ENCODE data around the gene FTL. TPM values are rescaled to one million over a fixed set of nuclear protein-coding genes. Genes with fewer than 3 reads are reported as not detected.
"Not testable (repeated sequence)": the region's sequence is repeated elsewhere in the genome, so short reads cannot be mapped to it uniquely, and the experiment has no call there.

Gene FTL
- 3,050 TPM for polyA plus RNA-seq (2013, experiment 1 of 2)
- polyA plus RNA-seq (2013, experiment 2 of 2), result 2,468 TPM

DNA sequence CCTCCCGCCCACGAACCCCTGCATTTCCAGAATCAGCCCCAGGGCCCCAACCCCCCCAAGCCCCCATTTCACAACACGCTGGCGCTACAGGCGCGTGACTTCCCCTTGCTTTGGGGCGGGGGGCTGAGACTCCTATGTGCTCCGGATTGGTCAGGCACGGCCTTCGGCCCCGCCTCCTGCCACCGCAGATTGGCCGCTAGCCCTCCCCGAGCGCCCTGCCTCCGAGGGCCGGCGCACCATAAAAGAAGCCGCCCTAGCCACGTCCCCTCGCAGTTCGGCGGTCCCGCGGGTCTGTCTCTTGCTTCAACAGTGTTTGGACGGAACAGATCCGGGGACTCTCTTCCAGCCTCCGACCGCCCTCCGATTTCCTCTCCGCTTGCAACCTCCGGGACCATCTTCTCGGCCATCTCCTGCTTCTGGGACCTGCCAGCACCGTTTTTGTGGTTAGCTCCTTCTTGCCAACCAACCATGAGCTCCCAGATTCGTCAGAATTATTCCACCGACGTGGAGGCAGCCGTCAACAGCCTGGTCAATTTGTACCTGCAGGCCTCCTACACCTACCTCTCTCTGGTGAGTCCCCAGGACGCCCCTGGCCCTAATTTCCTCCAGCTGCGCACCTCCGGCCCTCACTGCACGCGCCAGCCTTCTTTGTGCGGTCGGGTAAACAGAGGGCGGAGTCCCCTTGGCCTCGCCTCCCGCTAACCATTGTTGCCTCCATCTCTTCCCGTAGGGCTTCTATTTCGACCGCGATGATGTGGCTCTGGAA lies at the start of gene FTL:
FTL (plus strand) TSS at position 270 of the 766 bp plus-strand sequence; CDS start at position 469, 199 bp downstream.
- Histone ChIP-seq H3K4me1 (ENCODE audit: control insufficient read depth, insufficient read depth, low read length, poor library complexity, severe bottlenecking) (peaks cover 25% of the 10 kb centered on the region), H3K27ac (ENCODE audit: low read depth, low read length, severe bottlenecking) (peak within 1 kb of the TSS; percentile 97), H3K4me3 (ENCODE audit: extremely low read depth, insufficient read depth, low read length, poor library complexity, severe bottlenecking) (peak within 1 kb of the TSS; percentile 90), H3K36me3 (ENCODE audit: control insufficient read depth, insufficient read depth, low read length) (peaks cover 52% of the 10 kb centered on the region), H3K9me3 (ENCODE audit: control insufficient read depth, low read length) (no peaks in the 10 kb centered on the region)
- WGBS, 2 experiments (ENCODE audit: insufficient coverage in 2 of 2), result 0% methylated on average over 31 to 46 of the region's 52 CpGs

DNA sequence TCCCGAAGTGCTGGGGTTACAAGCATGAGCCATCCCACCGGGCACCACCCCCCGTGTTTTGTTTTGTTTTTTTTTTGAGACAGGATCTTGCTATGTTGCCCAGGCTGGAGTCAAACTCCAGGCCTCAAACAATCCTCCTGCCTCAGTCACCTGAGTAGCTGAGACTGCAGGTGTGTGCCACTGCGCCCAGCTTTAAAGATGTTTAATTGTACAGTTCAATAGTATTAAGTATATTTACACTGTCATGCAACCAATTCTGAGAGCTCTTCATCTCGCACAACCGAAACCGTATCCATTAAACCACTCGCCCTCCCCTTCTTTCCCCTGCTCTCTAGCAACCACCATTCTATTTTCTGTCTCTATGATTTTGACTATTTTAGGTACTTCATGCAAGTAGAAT lies 49.4 kb upstream of the FTL start:
- no peak overlapping the region for H3K4me3 ChIP-seq (ENCODE audit: extremely low read depth, insufficient read depth, low read length, poor library complexity, severe bottlenecking)
- no peaks in the 10 kb centered on the region for H3K9me3 ChIP-seq (ENCODE audit: control insufficient read depth, low read length)
- peaks cover 80% of the 10 kb centered on the region for H3K36me3 ChIP-seq (ENCODE audit: control insufficient read depth, insufficient read depth, low read length)
- no peak overlapping the region for H3K27ac ChIP-seq (ENCODE audit: low read depth, low read length, severe bottlenecking)
- H3K4me1 ChIP-seq (ENCODE audit: control insufficient read depth, insufficient read depth, low read length, poor library complexity, severe bottlenecking), result no peaks in the 10 kb centered on the region
- 50 to 84% methylated on average over 1 to 7 of the region's 8 CpGs for WGBS, 2 experiments (ENCODE audit: insufficient coverage in 2 of 2)

DNA sequence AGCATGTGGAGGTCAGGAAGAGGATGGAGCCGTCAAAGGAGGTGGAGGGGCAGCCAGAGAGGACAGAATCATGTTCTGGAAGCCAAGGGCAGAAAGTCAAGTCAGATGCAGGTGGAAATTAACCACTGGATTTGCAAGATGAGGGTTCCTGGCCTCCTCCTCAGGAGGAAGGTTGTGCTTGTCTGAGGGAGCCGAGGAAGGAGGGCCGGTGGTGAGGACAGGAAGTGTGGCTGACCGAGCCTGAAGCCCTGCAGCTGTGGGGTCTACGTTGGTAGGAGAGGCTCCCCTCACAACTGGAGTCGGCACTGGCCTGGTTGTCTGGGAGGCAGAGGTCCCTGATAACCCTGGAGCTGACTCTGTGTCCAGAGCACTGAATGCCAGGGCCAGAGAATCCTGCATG lies 47.0 kb upstream of the FTL start:
- H3K27ac ChIP-seq (ENCODE audit: low read depth, low read length, severe bottlenecking), result no peak overlapping the region
- no peaks in the 10 kb centered on the region for H3K9me3 ChIP-seq (ENCODE audit: control insufficient read depth, low read length)
- H3K36me3 ChIP-seq (ENCODE audit: control insufficient read depth, insufficient read depth, low read length), result peaks cover 73% of the 10 kb centered on the region
- H3K4me3 ChIP-seq (ENCODE audit: extremely low read depth, insufficient read depth, low read length, poor library complexity, severe bottlenecking), result no peak overlapping the region
- no peaks in the 10 kb centered on the region for H3K4me1 ChIP-seq (ENCODE audit: control insufficient read depth, insufficient read depth, low read length, poor library complexity, severe bottlenecking)
- WGBS, 2 experiments (ENCODE audit: insufficient coverage in 2 of 2), result 97 to 98% methylated on average over 6 of the region's 6 CpGs

DNA sequence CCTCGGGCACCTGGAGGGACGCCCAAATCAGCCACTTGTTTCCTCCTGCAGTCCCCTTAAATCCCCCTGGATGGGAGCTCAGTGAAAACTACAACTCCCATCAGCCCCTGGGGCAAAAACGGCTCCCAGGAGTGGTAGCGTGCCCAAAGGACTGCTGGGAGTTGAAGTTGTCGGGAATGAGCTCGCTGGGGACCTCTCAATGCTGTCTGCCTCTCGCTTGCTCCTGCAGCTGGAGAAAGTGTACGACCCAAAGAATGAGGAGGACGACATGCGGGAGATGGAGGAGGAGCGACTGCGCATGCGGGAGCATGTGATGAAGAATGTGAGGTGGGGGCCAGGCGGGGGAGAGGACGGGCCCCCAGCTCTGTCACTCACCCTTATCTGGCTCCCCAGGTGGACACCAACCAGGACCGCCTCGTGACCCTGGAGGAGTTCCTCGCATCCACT lies 46.3 kb upstream of the FTL start:
- Histone ChIP-seq H3K27ac (ENCODE audit: low read depth, low read length, severe bottlenecking) (no peak overlapping the region), H3K4me1 (ENCODE audit: control insufficient read depth, insufficient read depth, low read length, poor library complexity, severe bottlenecking) (no peaks in the 10 kb centered on the region), H3K4me3 (ENCODE audit: extremely low read depth, insufficient read depth, low read length, poor library complexity, severe bottlenecking) (no peak overlapping the region), H3K9me3 (ENCODE audit: control insufficient read depth, low read length) (no peaks in the 10 kb centered on the region), H3K36me3 (ENCODE audit: control insufficient read depth, insufficient read depth, low read length) (peaks cover 69% of the 10 kb centered on the region)
- 82 to 84% methylated on average over 10 to 18 of the region's 18 CpGs for WGBS, 2 experiments (ENCODE audit: insufficient coverage in 2 of 2)

DNA sequence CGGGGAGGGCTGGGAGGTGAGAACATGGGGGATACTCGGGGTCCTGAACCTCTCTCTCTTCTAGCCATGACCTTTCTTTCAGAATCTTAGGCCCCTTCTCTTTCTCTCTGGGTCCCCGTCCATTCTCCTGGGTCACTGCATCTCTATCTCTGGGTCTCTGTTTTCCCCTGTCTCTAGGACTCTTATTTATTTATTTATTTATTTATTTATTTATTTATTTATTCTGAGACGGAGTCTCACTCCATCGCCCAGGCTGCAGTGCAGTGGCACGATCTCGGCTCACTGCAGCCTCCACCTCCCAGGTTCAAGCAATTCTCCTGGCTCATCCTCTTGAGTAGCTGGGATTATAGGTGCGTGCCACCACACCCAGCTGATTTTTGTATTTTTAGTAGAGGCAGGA lies 45.8 kb upstream of the FTL start:
- H3K4me1 ChIP-seq (ENCODE audit: control insufficient read depth, insufficient read depth, low read length, poor library complexity, severe bottlenecking); H3K9me3 ChIP-seq (ENCODE audit: control insufficient read depth, low read length); H3K4me3 ChIP-seq (ENCODE audit: extremely low read depth, insufficient read depth, low read length, poor library complexity, severe bottlenecking); H3K27ac ChIP-seq (ENCODE audit: low read depth, low read length, severe bottlenecking): not testable (repeated sequence)
- 87 to 100% methylated on average over 2 to 3 of the region's 8 CpGs for WGBS, 2 experiments (ENCODE audit: insufficient coverage in 2 of 2)
- peaks cover 65% of the 10 kb centered on the region for H3K36me3 ChIP-seq (ENCODE audit: control insufficient read depth, insufficient read depth, low read length)

DNA sequence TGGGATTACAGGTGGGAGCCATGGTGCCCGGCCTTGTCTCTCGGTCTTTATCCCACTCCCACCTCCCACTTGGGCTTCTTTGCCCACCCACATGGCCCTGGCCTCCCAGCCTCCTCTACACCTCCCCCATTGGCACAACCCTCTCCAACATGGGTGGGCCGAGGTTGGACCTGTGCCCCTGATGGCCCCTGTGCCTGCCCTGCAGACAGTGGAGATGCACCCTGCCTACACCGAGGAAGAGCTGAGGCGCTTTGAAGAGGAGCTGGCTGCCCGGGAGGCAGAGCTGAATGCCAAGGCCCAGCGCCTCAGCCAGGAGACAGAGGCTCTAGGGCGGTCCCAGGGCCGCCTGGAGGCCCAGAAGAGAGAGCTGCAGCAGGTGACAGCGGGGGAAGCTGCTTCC lies 44.2 kb upstream of the FTL start:
- Histone ChIP-seq H3K36me3 (ENCODE audit: control insufficient read depth, insufficient read depth, low read length) (peaks cover 50% of the 10 kb centered on the region), H3K27ac (ENCODE audit: low read depth, low read length, severe bottlenecking) (no peak overlapping the region), H3K4me3 (ENCODE audit: extremely low read depth, insufficient read depth, low read length, poor library complexity, severe bottlenecking) (no peak overlapping the region), H3K9me3 (ENCODE audit: control insufficient read depth, low read length) (no peaks in the 10 kb centered on the region), H3K4me1 (ENCODE audit: control insufficient read depth, insufficient read depth, low read length, poor library complexity, severe bottlenecking) (peaks cover 9% of the 10 kb centered on the region)
- WGBS, 2 experiments (ENCODE audit: insufficient coverage in 2 of 2), result 88 to 96% methylated on average over 7 to 10 of the region's 10 CpGs

DNA sequence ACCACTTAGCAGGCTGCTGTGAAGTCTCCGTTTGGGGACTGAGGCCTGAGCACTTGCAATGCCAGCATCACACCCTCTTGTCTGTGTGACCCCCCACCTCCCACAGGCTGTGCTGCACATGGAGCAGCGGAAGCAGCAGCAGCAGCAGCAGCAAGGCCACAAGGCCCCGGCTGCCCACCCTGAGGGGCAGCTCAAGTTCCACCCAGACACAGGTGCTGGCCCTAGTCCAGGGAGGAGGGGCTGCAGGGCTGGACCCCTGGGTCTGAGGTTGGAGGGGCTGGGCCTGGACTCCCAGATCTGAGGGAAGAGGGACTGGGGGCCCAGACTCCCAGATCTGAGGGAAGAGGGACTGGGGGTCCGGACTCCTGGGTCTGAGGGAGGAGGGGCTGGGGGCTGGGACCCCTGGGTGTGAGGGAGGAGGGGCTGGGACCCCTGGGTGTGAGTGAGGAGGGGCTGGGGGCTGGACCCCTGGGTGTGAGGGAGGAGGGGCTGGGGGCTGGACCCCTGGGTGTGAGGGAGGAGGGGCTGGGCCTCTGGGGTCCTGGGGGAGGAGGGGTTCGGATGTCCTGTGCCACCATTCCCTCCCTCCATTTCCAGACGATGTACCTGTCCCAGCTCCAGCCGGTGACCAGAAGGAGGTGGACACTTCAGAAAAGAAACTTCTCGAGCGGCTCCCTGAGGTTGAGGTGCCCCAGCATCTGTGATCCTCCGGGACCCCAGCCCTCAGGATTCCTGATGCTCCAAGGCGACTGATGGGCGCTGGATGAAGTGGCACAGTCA lies 43.2 kb upstream of the FTL start:
- no peak overlapping the region for H3K4me3 ChIP-seq (ENCODE audit: extremely low read depth, insufficient read depth, low read length, poor library complexity, severe bottlenecking)
- H3K9me3 ChIP-seq (ENCODE audit: control insufficient read depth, low read length), result no peaks in the 10 kb centered on the region
- H3K4me1 ChIP-seq (ENCODE audit: control insufficient read depth, insufficient read depth, low read length, poor library complexity, severe bottlenecking), result peaks cover 9% of the 10 kb centered on the region
- WGBS, 2 experiments (ENCODE audit: insufficient coverage in 2 of 2), result 97 to 100% methylated on average over 8 of the region's 12 CpGs
- peaks cover 44% of the 10 kb centered on the region for H3K36me3 ChIP-seq (ENCODE audit: control insufficient read depth, insufficient read depth, low read length)
- no peak overlapping the region for H3K27ac ChIP-seq (ENCODE audit: low read depth, low read length, severe bottlenecking)

DNA sequence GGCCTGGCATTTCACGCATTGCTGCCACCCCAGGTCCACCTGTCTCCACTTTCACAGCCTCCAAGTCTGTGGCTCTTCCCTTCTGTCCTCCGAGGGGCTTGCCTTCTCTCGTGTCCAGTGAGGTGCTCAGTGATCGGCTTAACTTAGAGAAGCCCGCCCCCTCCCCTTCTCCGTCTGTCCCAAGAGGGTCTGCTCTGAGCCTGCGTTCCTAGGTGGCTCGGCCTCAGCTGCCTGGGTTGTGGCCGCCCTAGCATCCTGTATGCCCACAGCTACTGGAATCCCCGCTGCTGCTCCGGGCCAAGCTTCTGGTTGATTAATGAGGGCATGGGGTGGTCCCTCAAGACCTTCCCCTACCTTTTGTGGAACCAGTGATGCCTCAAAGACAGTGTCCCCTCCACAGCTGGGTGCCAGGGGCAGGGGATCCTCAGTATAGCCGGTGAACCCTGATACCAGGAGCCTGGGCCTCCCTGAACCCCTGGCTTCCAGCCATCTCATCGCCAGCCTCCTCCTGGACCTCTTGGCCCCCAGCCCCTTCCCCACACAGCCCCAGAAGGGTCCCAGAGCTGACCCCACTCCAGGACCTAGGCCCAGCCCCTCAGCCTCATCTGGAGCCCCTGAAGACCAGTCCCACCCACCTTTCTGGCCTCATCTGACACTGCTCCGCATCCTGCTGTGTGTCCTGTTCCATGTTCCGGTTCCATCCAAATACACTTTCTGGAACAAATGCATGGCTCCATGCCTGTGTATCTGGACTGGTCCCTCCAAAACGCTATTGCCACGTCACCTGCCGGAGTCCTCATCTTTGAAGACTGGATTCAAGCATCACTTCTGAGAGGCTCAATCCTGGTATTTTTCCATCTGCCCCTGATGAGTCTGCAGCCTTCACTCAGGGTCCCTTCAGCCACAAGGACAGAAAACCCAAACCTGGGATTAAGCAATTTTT lies 42.3 kb upstream of the FTL start:
- H3K9me3 ChIP-seq (ENCODE audit: control insufficient read depth, low read length), result no peaks in the 10 kb centered on the region
- peaks cover 9% of the 10 kb centered on the region for H3K4me1 ChIP-seq (ENCODE audit: control insufficient read depth, insufficient read depth, low read length, poor library complexity, severe bottlenecking)
- no peak overlapping the region for H3K4me3 ChIP-seq (ENCODE audit: extremely low read depth, insufficient read depth, low read length, poor library complexity, severe bottlenecking)
- 94 to 97% methylated on average over 14 to 16 of the region's 18 CpGs for WGBS, 2 experiments (ENCODE audit: insufficient coverage in 2 of 2)
- H3K36me3 ChIP-seq (ENCODE audit: control insufficient read depth, insufficient read depth, low read length), result peaks cover 40% of the 10 kb centered on the region
- H3K27ac ChIP-seq (ENCODE audit: low read depth, low read length, severe bottlenecking), result no peak overlapping the region

DNA sequence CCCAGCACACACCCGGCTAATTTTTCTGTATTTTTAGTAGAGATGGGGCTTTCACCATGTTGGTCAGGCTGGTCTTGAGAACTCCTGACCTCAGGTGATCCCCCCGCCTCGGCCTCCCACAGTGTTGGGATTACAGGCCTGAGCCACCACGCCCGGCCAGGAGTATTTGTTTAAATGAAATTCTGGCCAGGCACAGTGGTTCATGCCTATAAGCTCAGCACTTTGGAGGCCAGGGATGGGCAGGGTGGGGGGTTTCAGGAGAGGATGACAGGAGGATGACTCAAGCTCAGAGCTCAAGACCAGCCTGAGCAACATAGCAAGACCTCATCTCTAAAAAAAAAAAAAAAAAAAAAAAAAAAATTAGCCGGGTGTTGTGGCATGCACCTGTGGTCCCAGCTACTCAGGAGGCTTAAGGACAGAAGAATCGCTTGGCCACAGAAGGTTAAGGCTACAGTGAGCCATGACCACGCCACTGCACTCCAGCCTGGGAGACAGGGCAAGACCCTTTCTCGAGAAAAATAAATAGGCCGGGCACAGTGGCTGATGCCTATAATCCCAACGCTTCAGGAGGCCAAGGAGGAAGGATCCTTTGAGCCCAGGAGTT lies 39.8 kb upstream of the FTL start:
- WGBS, 2 experiments (ENCODE audit: insufficient coverage in 2 of 2), result 87 to 91% methylated on average over 6 to 8 of the region's 11 CpGs
- H3K27ac ChIP-seq (ENCODE audit: low read depth, low read length, severe bottlenecking), result no peak overlapping the region
- H3K4me1 ChIP-seq (ENCODE audit: control insufficient read depth, insufficient read depth, low read length, poor library complexity, severe bottlenecking), result peaks cover 9% of the 10 kb centered on the region
- H3K36me3 ChIP-seq (ENCODE audit: control insufficient read depth, insufficient read depth, low read length), result peaks cover 22% of the 10 kb centered on the region
- H3K9me3 ChIP-seq (ENCODE audit: control insufficient read depth, low read length), result no peaks in the 10 kb centered on the region
- no peak overlapping the region for H3K4me3 ChIP-seq (ENCODE audit: extremely low read depth, insufficient read depth, low read length, poor library complexity, severe bottlenecking)

DNA sequence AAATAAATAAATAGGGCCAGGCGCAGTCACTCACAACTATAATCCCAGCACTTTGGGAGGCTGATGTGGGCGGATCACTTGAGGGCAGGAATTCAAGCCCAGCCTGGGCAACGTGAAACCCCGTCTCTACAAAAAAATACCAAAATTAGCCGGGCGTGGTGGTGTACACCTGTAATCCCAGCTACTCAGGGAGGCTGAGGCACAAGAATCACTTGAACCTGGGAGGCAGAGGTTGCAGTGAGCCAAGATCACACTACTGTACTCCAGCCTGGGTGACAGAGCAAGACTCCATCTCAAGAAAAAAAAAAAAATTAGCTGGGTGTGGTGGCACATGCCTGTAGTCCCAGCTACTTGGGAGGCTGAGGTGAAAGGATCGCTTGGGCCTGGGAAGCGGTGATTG lies 39.2 kb upstream of the FTL start:
- WGBS, 2 experiments (ENCODE audit: insufficient coverage in 2 of 2), result 82 to 93% methylated on average over 6 to 8 of the region's 8 CpGs
- H3K9me3 ChIP-seq (ENCODE audit: control insufficient read depth, low read length); H3K4me1 ChIP-seq (ENCODE audit: control insufficient read depth, insufficient read depth, low read length, poor library complexity, severe bottlenecking); H3K4me3 ChIP-seq (ENCODE audit: extremely low read depth, insufficient read depth, low read length, poor library complexity, severe bottlenecking); H3K27ac ChIP-seq (ENCODE audit: low read depth, low read length, severe bottlenecking): not testable (repeated sequence)
- H3K36me3 ChIP-seq (ENCODE audit: control insufficient read depth, insufficient read depth, low read length), result peaks cover 17% of the 10 kb centered on the region

Data from mesodermal cell (in vitro differentiated cells).